SK-N-SH (cell line): ENCODE results near the gene CENPV. TPM values are rescaled to one million over a fixed set of nuclear protein-coding genes. Genes with fewer than 3 reads are reported as not detected.
"Not testable (repeated sequence)": the region's sequence is repeated elsewhere in the genome, so short reads cannot be mapped to it uniquely, and the experiment has no call there.

Source experiments
- CTCF ChIA-PET: fragments of 300-600, 350-600 bp; formaldehyde crosslinking; extraction: SDS; loops from one replicate; lab custom pipeline; 2021; lab: Yijun Ruan, JAX
- POLR2A ChIA-PET: fragments of 350-600 bp; sonication (Branson Sonifier 250); formaldehyde crosslinking; extraction: SDS; loops from one replicate; lab custom pipeline; 2020; ENCODE audit warnings: antibody characterized with exemption, inconsistent platforms; lab: Yijun Ruan, JAX
- DNase-seq: peaks from one replicate; pipeline ENCODE4 v3.0.0; 2012
- H2AFZ ChIP-seq: fragments of 200-600 bp; sonication (generic); 2 replicates; pipeline ENCODE4 v1.8.1; 2016; ENCODE audit warnings: antibody characterized with exemption, mild to moderate bottlenecking, low read depth
- H3F3A ChIP-seq: fragments of 200-600 bp; sonication (generic); replicated peaks from 2 replicates; pipeline ENCODE3; 2016; ENCODE audit warnings: antibody characterized with exemption, mild to moderate bottlenecking; ENCODE audit not compliant: insufficient read depth
- H3K27ac ChIP-seq, 2 experiments: fragments of 200-500 bp in 1 of 2; fragments of 200-600 bp in 1 of 2; sonication (Bioruptor generic) in 1 of 2; sonication (generic), shearing (Covaris generic) in 1 of 2; 2 replicates each; pipeline versions ENCODE4 v1.5.1 to v1.6.1; 2014 to 2016; ENCODE audit warnings: low read depth in 2 of 2, inconsistent platforms in 1 of 2, low read length in 1 of 2, mild to moderate bottlenecking in 1 of 2, mixed read lengths in 1 of 2
- H3K27me3 ChIP-seq: fragments of 200-600 bp; sonication (generic), shearing (Covaris generic); 2 replicates; pipeline ENCODE4 v1.6.1; 2016; ENCODE audit warnings: mixed run types; ENCODE audit not compliant: insufficient read depth
- H3K36me3 ChIP-seq, 2 experiments: fragments of 200-500 bp in 1 of 2; fragments of 200-600 bp in 1 of 2; sonication (Bioruptor generic) in 1 of 2; sonication (generic) in 1 of 2; replicated peaks in 1 of 2; 2 replicates each; pipeline versions ENCODE3 to v1.5.1; 2014 to 2016; ENCODE audit warnings: low read length in 1 of 2, mild to moderate bottlenecking in 1 of 2; ENCODE audit not compliant: insufficient read depth in 2 of 2, control insufficient read depth in 1 of 2
- H3K4me1 ChIP-seq, 2 experiments: fragments of 200-500 bp in 1 of 2; fragments of 200-600 bp in 1 of 2; sonication (Bioruptor generic) in 1 of 2; sonication (generic), shearing (Covaris generic) in 1 of 2; 2 replicates each; pipeline versions ENCODE4 v1.5.1 to v1.6.1; 2014 to 2016; ENCODE audit warnings: low read depth in 1 of 2, low read length in 1 of 2, mixed run types in 1 of 2; ENCODE audit not compliant: insufficient read depth in 2 of 2, control insufficient read depth in 1 of 2
- H3K4me2 ChIP-seq: fragments of 200-600 bp; sonication (generic), shearing (Covaris generic); 2 replicates; pipeline ENCODE4 v1.6.1; 2017; ENCODE audit warnings: mixed run types
- H3K4me3 ChIP-seq, 2 experiments: fragments of 200-500 bp in 1 of 2; fragments of 200-600 bp in 1 of 2; sonication (Bioruptor generic) in 1 of 2; sonication (generic), shearing (Covaris generic) in 1 of 2; 2 replicates each; pipeline versions ENCODE4 v1.5.1 to v1.8.1; 2014 to 2016; ENCODE audit warnings: low read depth in 2 of 2, inconsistent platforms in 1 of 2, low read length in 1 of 2, mild to moderate bottlenecking in 1 of 2, mixed read lengths in 1 of 2, moderate library complexity in 1 of 2
- H3K79me2 ChIP-seq: fragments of 200-600 bp; sonication (generic); 2 replicates; pipeline ENCODE4 v1.8.1; 2017; ENCODE audit warnings: mild to moderate bottlenecking; ENCODE audit not compliant: insufficient read depth
- H3K9ac ChIP-seq: fragments of 200-600 bp; sonication (generic); 2 replicates; pipeline ENCODE4 v1.6.1; 2017; ENCODE audit warnings: mixed run types
- H3K9me2 ChIP-seq: fragments of 200-600 bp; sonication (generic); 2 replicates; pipeline ENCODE4 v1.6.1; 2017; ENCODE audit warnings: mixed run types
- H3K9me3 ChIP-seq: fragments of 200-600 bp; sonication (generic); 2 replicates; pipeline ENCODE4 v1.6.1; 2017; ENCODE audit warnings: mixed run types, mild to moderate bottlenecking, moderate library complexity
- H4K20me1 ChIP-seq: fragments of 200-600 bp; sonication (generic); 2 replicates; pipeline ENCODE4 v1.6.1; 2017; ENCODE audit warnings: mild to moderate bottlenecking, mixed run types; ENCODE audit not compliant: insufficient read depth
- EP300 ChIP-seq, 2 experiments: IDR thresholded peaks; 2 replicates each; pipeline versions ENCODE4 v1.4.0 to v1.6.1; 2012; ENCODE audit warnings: borderline replicate concordance in 1 of 2, low read depth in 1 of 2, low read length in 1 of 2
- EZH2phosphoT487 ChIP-seq: fragments of 200-600 bp; sonication (generic); IDR thresholded peaks from 2 replicates; pipeline ENCODE4 v1.6.1; 2017; ENCODE audit warnings: low read depth, mixed run types, mild to moderate bottlenecking, antibody characterized with exemption, moderate library complexity, borderline replicate concordance
- FOSL2 ChIP-seq: IDR thresholded peaks from 2 replicates; pipeline ENCODE4 v1.4.0; 2012; ENCODE audit warnings: low read depth, mild to moderate bottlenecking, moderate library complexity, borderline replicate concordance
- FOXM1 ChIP-seq: IDR thresholded peaks from 2 replicates; pipeline ENCODE4 v1.4.0; 2012; ENCODE audit warnings: low read depth, mild to moderate bottlenecking
- GABPA ChIP-seq: IDR thresholded peaks from 2 replicates; pipeline ENCODE4 v1.4.0; 2012; ENCODE audit warnings: low read depth, mild to moderate bottlenecking
- MEF2A ChIP-seq: IDR thresholded peaks from 2 replicates; pipeline ENCODE4 v1.4.0; 2012; ENCODE audit warnings: low read depth, borderline replicate concordance
- MXI1 ChIP-seq: IDR thresholded peaks from 2 replicates; pipeline ENCODE4 v1.6.1; 2012; ENCODE audit warnings: mild to moderate bottlenecking, low read depth, low read length, improper control_type of control experiment
- NRF1 ChIP-seq: IDR thresholded peaks from 2 replicates; pipeline ENCODE4 v1.6.1; 2012; ENCODE audit warnings: low read depth, mild to moderate bottlenecking, low read length
- PBX3 ChIP-seq: IDR thresholded peaks from 2 replicates; pipeline ENCODE4; 2012
- POLR2AphosphoS5 ChIP-seq: IDR thresholded peaks from 2 replicates; pipeline ENCODE4 v1.6.1; 2012; ENCODE audit warnings: low read depth, low read length
- RAD21 ChIP-seq: IDR thresholded peaks from 2 replicates; pipeline ENCODE4 v1.6.1; 2012; ENCODE audit warnings: mild to moderate bottlenecking, low read length
- RFX5 ChIP-seq: IDR thresholded peaks from 2 replicates; pipeline ENCODE4 v1.6.1; 2012; ENCODE audit warnings: mild to moderate bottlenecking, improper control_type of control experiment, low read length
- SIN3A ChIP-seq: IDR thresholded peaks from 2 replicates; pipeline ENCODE4 v1.6.1; 2012; ENCODE audit warnings: low read depth, mild to moderate bottlenecking, low read length, moderate library complexity, borderline replicate concordance
- SMC3 ChIP-seq: IDR thresholded peaks from 2 replicates; pipeline ENCODE4 v1.6.1; 2012; ENCODE audit warnings: low read depth, low read length, improper control_type of control experiment
- TCF12 ChIP-seq: IDR thresholded peaks from 2 replicates; pipeline ENCODE4 v1.4.0; 2012
- TEAD4 ChIP-seq: IDR thresholded peaks from 2 replicates; pipeline ENCODE4 v1.4.0; 2012; ENCODE audit warnings: mild to moderate bottlenecking, borderline replicate concordance; ENCODE audit not compliant: insufficient read depth
- USF2 ChIP-seq: fragments of 150-350 bp; IDR thresholded peaks from 2 replicates; pipeline ENCODE4 v1.6.1; 2017; ENCODE audit warnings: antibody characterized with exemption, low read length, low read depth, borderline replicate concordance
- ZBTB33 ChIP-seq: IDR thresholded peaks from 2 replicates; pipeline ENCODE4 v1.4.0; 2012; ENCODE audit warnings: low read depth, borderline replicate concordance
- WGBS: methylation state at CpG from one replicate; pipeline ENCODE4 v1.1.6; 2017; ENCODE audit warnings: low lambda C conversion rate; 5-methylcytosine and 5-hydroxymethylcytosine counted together
- polyA plus RNA-seq, 3 experiments: library from polyadenylated mRNA; depleted of rRNA; stranded (reverse); fragments of >200 nt; gene quantifications; 2 replicates each; pipeline ENCODE4 v1.2.3, GENCODE V29; 2012

Gene CENPV
- polyA plus RNA-seq, 1 of the 3 experiments (the other 2 are of a cell fraction), result 92.3 TPM

DNA sequence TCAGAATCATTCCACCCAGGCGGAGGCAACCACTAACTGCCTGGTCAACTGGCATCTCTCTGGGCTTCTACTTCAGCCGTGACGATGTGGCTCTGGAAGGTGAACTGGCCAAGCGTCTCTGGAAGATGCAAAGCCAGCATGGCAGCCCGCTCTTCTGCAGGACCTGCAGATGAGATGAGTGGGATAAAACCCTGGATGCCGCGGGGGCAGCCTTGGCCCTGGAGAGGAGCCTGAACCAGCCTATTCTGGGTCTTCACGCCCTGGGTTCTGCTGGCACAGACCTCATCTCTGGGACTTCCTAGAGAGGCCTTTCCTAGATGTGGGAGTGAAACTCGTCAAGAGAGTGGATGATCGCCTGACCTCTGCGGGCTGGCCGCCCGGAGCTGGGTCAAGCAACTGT lies 38.2 kb upstream of the CENPV start (continued):
- no peak for TF ChIP-seq MXI1
- TF ChIP-seq FOSL2, result no peak
- no peak for TF ChIP-seq USF2
- no peak for TF ChIP-seq FOXM1
- TF ChIP-seq TEAD4, result no peak
- no peak for TF ChIP-seq SMC3
- no peak for TF ChIP-seq PBX3
- no peak for TF ChIP-seq RAD21

- H3K27ac ChIP-seq, H3K9ac ChIP-seq, H3K9me2 ChIP-seq, H3K27me3 ChIP-seq, DNase-seq, H3K9me3 ChIP-seq, H2AFZ ChIP-seq: not testable (repeated sequence)
- H3K36me3 ChIP-seq, result peaks cover 10 to 28% of the 10 kb centered on the region in 2 experiments
- H3K4me1 ChIP-seq, result peaks cover 0 to 15% of the 10 kb centered on the region in 2 experiments; a peak in 2 of 4 replicates
- peaks cover 29% of the 10 kb centered on the region for H3K79me2 ChIP-seq
- WGBS, result 61% methylated on average over 23 of the region's 23 CpGs
- H3K4me2 ChIP-seq, result 0 out of 2 replicates have a peak overlapping the region, but pooled peaks have one; percentile 63
- H3K4me3 ChIP-seq, result peak overlapping the region in 1 of 2 experiments; percentile 61; a peak in 1 of 4 replicates
- ChIA-PET POLR2A (interaction anchor here (1.2 kb wide), 1 partner anchor 53 kb away, joined by 5 read pairs; no protein-coding TSS in a partner anchor), CTCF (interaction anchor here (0.8 to 2.3 kb wide), 8 partner anchors 11 to 146 kb away, joined by 3 to 7 read pairs (median 3); no protein-coding TSS in a partner anchor)
- peaks cover 41% of the 10 kb centered on the region for H3F3A ChIP-seq
- H4K20me1 ChIP-seq, result peaks cover 32% of the 10 kb centered on the region
Measured at GRCh38 chr17:16386126-16386507, 32.8 kb upstream of the CENPV start.

DNA sequence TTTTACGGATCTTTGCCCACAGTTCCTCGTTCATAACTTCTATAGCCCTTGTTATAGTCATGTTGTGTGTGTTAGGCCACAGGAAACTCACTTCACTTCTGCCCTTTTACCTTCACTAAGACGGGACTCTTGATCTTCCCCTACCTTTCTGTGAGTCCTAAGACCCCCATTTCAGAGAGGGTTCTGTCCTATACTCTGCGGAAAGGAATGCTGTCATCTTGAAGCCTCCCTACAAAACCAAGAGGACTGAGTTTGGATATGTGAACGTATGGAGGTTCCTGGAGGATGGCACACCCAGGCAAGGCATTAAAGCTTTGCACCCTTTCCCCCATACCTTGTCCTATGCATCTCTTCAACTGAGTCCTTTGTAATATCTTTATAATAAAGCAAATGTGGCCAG lies 31.3 kb upstream of the CENPV start:
- peak overlapping the region; percentile 90; the same call in 1 of the 2 replicates for H3K4me2 ChIP-seq
- peaks cover 32% of the 10 kb centered on the region for H4K20me1 ChIP-seq
- H3K79me2 ChIP-seq, result peaks cover 31% of the 10 kb centered on the region
- no peaks in the 10 kb centered on the region for H3K9me2 ChIP-seq
- peaks cover 41% of the 10 kb centered on the region for H3F3A ChIP-seq
- H3K4me1 ChIP-seq, result peaks cover 0 to 15% of the 10 kb centered on the region in 2 experiments; a peak in 2 of 4 replicates
- no peak overlapping the region for H3K4me3 ChIP-seq
- no peaks in the 10 kb centered on the region for H3K9me3 ChIP-seq
- H3K27ac ChIP-seq, result no peak overlapping the region
- ChIA-PET POLR2A (interaction anchor here (0.9 to 1.2 kb wide), 2 partner anchors 54 to 56 kb away, joined by 4 to 5 read pairs; no protein-coding TSS in a partner anchor), CTCF (interaction anchor here (0.9 to 2.3 kb wide), 4 partner anchors 10 to 137 kb away, joined by 3 to 7 read pairs (median 3); no protein-coding TSS in a partner anchor)
- no peak overlapping the region for H3K9ac ChIP-seq
- H3K36me3 ChIP-seq, result peaks cover 10 to 28% of the 10 kb centered on the region in 2 experiments
- H3K27me3 ChIP-seq, result no peaks in the 10 kb centered on the region
- WGBS, result 89% methylated on average over 5 of the region's 5 CpGs
- H2AFZ ChIP-seq, result no peak overlapping the region
- no peak for DNase-seq
- TF ChIP-seq RAD21, result no peak
- TF ChIP-seq PBX3, result no peak
- no peak for TF ChIP-seq EP300 (IDR thresholded peaks at IDR 0.05; ENCODE audit: borderline replicate concordance in 1 of 2, low read depth in 1 of 2, low read length in 1 of 2)
- no peak for TF ChIP-seq TCF12
- no peak for TF ChIP-seq ZBTB33
- no peak for TF ChIP-seq MXI1
- no peak for TF ChIP-seq RFX5
- TF ChIP-seq EZH2phosphoT487, result no peak
- TF ChIP-seq NRF1, result no peak
- no peak for TF ChIP-seq USF2
- no peak for TF ChIP-seq MEF2A
- no peak for TF ChIP-seq GABPA
- TF ChIP-seq FOXM1, result no peak
- no peak for TF ChIP-seq SIN3A
- TF ChIP-seq POLR2AphosphoS5, result no peak
